Activated CD8-positive, alpha-beta memory T cell treated with anti-CD3 and anti-CD28 coated beads, Interleukin-2, amount 50 U/mL, for 48 hours (primary cell): ENCODE measurements around the gene CACNB1.
"Not testable (repeated sequence)": the region's sequence is repeated elsewhere in the genome, so short reads cannot be mapped to it uniquely, and the experiment has no call there.

Experiments
- DNase-seq: peaks from one replicate; pipeline ENCODE4 v3.0.0-alpha.2; 2020

The CACNB1 gene

GRCh38 chr17:39150104-39150634 is 47.3 kb downstream of the CACNB1 start:
- DNase-seq = no peak

- no peak for DNase-seq
Measured at GRCh38 chr17:39147221-39148185, 50.0 kb downstream of the CACNB1 start.

GRCh38 chr17:39146273-39146672 is 51.2 kb downstream of the CACNB1 start:
- no peak for DNase-seq

- no peak for DNase-seq
Measured at GRCh38 chr17:39145143-39145542, 52.3 kb downstream of the CACNB1 start.

GRCh38 chr17:39144416-39144840 is 53.0 kb downstream of the CACNB1 start:
- DNase-seq = no peak

GRCh38 chr17:39143552-39144093 is 53.8 kb downstream of the CACNB1 start:
- no peak for DNase-seq

- no peak for DNase-seq
Measured at GRCh38 chr17:39141915-39142664, 55.4 kb downstream of the CACNB1 start.

GRCh38 chr17:39141294-39141693 is 56.2 kb downstream of the CACNB1 start:
- no peak for DNase-seq

GRCh38 chr17:39139561-39139960 is 57.9 kb downstream of the CACNB1 start:
- DNase-seq = no peak

GRCh38 chr17:39139161-39139511 is 58.3 kb downstream of the CACNB1 start:
- no peak for DNase-seq

- DNase-seq = no peak
Measured at GRCh38 chr17:39138431-39139160, 58.9 kb downstream of the CACNB1 start.

GRCh38 chr17:39134878-39135277 is 62.6 kb downstream of the CACNB1 start:
- DNase-seq = no peak

- DNase-seq = no peak
Measured at GRCh38 chr17:39132192-39132610, 65.3 kb downstream of the CACNB1 start.

- no peak for DNase-seq
Measured at GRCh38 chr17:39131616-39132015, 65.9 kb downstream of the CACNB1 start.

GRCh38 chr17:39130205-39130604 is 67.3 kb downstream of the CACNB1 start:
- no peak for DNase-seq

- DNase-seq = not testable (repeated sequence)
Measured at GRCh38 chr17:39129544-39129943, 67.9 kb downstream of the CACNB1 start.

- DNase-seq = no peak
Measured at GRCh38 chr17:39126436-39126835, 71.0 kb downstream of the CACNB1 start.

- no peak for DNase-seq
Measured at GRCh38 chr17:39125143-39125875, 72.2 kb downstream of the CACNB1 start.

- DNase-seq = no peak
Measured at GRCh38 chr17:39123627-39124026, 73.8 kb downstream of the CACNB1 start.
